Dermis microvascular lymphatic vessel endothelial cell (primary cell): ENCODE measurements around the gene SCN5A. TPM values are rescaled to one million over a fixed set of nuclear protein-coding genes. Genes with fewer than 3 reads are reported as not detected.
"Not testable (repeated sequence)": the region's sequence is repeated elsewhere in the genome, so short reads cannot be mapped to it uniquely, and the experiment has no call there.

Experiments
- DNase-seq, 2 donors: peaks; one replicate each; pipeline versions ENCODE4 v3.0.0 to v3.0.0-alpha.2; 2010; ENCODE audit warnings: low read depth in 2 of 2
- total RNA-seq: library from RNA; depleted of rRNA; stranded (reverse); fragments of >200 nt; gene quantifications from 2 replicates; pipeline ENCODE4 v1.2.1, GENCODE V29; 2014

Gene SCN5A
- total RNA-seq, 1 donor from 2014 or later = 6.2 TPM

DNA sequence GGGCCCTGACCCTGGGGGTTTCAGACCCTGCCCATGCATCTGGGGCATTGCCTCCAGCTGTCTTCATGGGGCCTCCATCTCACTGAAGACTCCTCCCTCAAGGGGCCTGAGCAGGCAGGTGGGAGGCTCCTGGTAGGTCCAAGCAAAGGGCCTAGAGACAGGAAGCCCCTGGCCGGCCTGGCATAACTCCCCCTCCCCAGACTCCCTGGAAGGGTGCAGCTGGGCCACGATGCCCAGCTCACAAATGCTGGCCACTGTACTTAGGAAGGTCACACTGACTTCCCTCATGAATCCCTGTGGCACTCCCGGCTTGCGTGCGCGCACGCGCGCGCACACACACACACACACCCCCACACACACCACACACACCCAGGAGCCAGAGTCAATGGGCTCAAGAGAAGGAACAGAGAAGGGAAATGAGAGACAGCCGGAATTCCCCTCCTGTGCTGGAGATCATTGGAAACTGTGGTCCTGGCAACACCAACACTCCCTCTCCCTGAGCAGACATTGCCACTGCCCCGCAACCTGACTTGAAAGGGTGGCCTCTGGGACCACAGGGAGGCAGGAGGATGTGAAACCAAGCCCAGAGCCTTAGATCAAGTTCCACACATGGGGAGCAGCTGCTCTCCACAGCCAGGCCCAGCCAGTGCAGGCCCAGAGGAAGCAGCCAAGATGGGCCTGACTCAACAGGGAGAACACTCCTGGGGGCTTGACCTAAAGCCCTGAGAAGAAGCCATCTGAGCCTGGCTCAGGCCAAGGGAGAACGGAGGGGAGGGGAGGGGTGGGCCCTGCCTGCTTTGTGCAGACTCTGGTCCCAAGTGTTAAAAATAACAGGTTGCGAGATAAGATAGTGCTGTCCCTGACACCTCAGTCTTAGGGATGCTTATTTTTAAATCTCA lies 69.7 kb downstream of the SCN5A start:
- DNase-seq = no peak

DNA sequence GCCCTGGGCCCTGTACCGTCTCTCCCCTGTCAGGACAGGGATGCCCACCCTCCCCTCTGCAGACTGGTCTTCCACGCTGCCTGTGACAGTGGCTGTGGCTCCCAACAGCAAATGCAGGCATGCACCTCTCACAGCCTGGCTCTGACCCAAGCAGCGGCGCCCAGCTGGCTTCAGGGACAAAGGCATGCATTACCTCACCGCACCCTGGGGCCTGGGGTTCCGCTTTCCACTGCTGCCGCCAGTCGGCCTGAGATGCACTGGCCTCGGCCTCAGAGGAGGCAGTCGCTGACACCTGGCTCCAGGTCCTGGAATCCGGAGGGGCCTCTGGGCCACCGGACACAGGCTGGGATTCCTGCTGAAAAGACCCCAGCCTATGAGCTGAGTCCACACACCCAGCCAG lies 70.3 kb downstream of the SCN5A start:
- DNase-seq = no peak

- DNase-seq = no peak
Observed at GRCh38 chr3:38578551-38578950, 70.9 kb downstream of the SCN5A start.

GRCh38 chr3:38578081-38578475 lies 71.4 kb downstream of the SCN5A start:
- no peak for DNase-seq

DNA sequence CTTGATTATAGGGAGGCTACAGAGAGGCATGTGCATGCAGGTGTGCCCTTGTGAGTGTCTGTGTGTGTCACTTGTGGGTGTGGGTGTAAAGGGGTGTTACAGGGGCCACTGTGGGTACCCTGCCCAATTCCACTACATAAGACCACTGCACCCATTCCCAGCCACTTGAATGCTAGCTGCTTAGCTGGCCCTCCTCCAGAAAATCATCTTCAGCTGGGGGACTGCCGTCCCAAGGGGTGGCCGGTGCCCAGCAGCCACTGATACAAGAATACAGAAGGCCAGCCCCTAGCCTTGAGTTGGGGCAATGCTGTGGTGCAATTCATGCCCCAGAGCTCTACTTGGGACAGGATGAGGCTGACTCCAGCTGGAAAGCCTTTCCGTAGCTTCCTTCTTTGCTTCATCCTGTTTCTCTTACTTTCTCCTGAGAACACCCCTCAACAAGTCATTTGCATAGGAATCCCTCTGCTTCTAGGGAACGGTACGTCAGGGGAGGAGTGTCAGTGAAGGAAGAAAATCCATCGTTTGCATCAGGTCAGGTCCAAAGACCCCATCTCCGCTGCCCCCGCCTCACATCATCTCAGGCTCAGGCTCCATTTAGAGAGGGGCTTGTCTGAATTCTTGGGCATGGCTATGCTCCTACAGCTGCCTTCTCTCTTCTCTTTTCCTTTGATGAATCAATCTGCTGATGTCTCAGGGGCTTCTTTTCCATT lies 72.0 kb downstream of the SCN5A start:
- no peak for DNase-seq

GRCh38 chr3:38576526-38577370 lies 72.7 kb downstream of the SCN5A start:
- DNase-seq = no peak

- DNase-seq = no peak
Observed at GRCh38 chr3:38576131-38576525, 73.4 kb downstream of the SCN5A start.

DNA sequence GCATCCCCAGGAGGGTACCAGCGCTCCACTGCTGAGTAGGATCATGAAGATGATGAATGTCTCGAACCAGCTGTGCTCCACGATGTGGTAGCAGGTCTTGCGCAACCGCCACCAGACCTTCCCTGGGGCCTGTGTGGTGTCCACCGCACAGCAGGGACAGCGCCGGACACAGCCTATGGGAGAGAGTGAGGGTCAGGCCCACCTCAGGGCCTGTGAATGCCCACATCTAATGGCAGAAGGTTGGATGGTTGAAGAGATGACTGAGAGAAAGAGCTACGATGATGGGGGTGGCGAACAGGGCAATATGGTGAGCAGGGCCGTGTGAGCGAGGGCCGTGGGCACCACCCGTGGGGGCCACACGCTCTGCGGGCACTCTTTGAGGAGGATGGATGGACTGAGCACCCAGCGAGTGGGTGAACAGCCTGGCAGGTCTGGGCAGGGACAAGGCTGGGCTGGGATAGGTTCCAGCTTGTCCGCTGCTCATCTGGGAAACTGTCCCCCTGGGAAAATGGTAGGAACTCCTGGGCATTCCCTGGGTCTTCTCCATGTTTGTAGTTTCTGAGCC lies 74.1 kb downstream of the SCN5A start:
- no peak for DNase-seq

DNA sequence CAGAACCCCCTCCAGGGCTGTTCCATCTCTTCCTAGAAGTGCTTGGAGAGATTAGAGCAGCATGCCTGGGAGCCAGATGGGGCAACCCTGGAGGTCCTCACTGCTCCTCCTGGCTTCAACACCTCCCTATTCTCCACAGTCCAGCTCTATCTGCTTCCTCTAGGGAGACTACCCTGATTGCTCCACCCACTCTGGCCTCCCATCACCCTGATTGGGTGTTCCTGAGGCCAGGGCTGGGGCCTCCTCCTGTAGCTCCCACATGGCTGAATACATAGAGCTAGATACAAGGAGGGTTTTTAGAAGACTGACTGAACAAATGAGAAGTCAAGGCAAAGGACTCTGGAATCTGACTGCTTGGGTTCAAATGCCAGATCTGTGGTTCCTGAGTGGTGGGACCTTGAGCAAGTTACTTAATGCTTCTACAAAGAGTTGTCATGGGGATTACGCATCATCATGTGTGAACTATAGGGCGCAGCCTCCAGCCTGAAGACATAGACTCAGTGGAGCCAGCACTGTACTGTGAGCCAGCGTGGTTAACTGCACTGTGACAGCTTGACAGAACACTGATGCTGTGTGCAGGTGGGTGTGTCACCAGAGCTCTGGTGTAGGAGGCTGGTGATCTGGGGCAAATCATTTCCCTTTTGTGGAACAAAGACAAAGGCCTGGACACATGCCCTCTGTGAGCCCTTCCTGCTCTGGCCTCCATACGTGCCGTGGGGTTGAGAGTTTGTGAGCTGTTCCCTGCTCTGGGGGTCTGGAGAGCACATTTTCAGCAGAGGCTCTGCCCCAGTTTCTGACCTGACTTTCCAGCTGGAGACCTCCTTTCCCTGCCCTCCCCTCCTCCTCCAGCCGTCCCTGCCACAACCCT lies 74.8 kb downstream of the SCN5A start:
- peak in 1 of 2 donors; percentile 13 for DNase-seq

GRCh38 chr3:38573556-38573955 lies 75.9 kb downstream of the SCN5A start:
- DNase-seq = no peak

GRCh38 chr3:38573111-38573510 lies 76.4 kb downstream of the SCN5A start:
- no peak for DNase-seq

GRCh38 chr3:38567498-38567897 lies 82.0 kb downstream of the SCN5A start:
- no peak for DNase-seq

DNA sequence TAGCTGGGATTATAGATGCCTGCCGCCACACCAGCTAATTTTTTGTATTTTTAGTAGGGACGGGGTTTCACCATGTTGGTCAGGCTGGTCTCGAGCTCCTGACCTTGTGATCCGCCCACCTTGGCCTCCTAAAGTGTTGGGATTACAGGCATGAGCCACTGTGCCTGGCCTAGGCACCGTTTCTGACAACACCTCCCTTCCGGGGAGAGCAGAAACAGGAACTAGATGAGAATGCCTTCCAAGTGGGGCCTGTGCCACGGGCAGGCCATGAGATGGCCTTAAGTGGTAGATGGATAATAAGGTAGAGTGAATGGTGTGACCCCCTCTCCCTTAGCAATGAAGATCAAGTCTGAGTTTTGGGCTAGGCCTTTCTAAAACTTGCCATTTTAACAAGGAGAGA lies 82.7 kb downstream of the SCN5A start:
- not testable (repeated sequence) for DNase-seq

DNA sequence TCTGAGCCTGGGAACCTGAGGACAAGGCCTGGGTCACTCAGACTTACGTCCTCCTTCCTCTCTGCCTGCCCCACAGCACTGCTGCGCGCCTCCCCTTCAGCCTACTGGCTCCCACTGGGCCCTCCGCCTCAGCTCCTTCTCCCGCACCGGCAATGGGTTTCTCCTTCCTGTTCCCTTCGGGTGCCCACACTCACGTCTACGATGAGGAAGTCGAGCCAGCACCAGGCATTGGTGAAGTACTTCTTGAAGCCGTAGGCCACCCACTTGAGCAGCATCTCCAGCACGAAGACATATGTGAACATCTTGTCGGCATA lies 83.3 kb downstream of the SCN5A start:
- no peak for DNase-seq

GRCh38 chr3:38565339-38566214 lies 83.9 kb downstream of the SCN5A start:
- DNase-seq = no peak

DNA sequence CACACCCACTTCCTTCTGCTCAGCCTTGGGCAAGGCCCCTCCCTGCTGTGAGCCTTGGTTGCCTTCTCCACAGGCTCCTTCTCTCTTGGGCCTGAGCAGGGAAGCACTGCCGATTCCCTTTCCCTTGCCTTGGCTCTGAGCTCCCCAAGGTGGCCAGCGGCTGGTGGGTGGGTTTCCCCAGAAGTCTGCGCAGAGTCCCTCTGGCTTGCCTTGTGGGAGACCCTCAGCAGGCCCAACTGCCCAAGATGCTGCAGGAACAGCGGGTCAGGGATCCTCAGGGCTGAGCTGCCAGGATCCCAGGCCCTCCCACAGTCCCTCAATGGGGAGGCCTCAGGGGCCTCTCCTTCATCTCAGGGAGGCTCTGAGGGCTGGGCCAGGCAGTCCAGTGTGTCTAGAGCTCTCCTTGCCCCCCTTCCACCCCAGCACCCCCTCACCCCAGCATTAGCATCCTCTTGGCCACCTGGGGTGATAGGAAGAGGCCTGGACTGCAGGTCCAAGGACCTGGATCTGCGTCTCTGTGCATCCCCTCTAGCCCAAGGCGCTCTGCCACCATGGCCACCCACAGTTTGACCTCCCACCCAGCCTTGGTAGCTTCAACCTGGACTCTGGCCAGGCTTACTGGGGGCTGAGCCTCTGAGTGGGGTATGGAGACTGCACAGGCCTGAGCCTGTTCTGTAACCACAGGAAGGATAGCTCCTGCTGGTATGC lies 84.7 kb downstream of the SCN5A start:
- DNase-seq = no peak

- no peak for DNase-seq
Observed at GRCh38 chr3:38563886-38564270, 85.6 kb downstream of the SCN5A start.

DNA sequence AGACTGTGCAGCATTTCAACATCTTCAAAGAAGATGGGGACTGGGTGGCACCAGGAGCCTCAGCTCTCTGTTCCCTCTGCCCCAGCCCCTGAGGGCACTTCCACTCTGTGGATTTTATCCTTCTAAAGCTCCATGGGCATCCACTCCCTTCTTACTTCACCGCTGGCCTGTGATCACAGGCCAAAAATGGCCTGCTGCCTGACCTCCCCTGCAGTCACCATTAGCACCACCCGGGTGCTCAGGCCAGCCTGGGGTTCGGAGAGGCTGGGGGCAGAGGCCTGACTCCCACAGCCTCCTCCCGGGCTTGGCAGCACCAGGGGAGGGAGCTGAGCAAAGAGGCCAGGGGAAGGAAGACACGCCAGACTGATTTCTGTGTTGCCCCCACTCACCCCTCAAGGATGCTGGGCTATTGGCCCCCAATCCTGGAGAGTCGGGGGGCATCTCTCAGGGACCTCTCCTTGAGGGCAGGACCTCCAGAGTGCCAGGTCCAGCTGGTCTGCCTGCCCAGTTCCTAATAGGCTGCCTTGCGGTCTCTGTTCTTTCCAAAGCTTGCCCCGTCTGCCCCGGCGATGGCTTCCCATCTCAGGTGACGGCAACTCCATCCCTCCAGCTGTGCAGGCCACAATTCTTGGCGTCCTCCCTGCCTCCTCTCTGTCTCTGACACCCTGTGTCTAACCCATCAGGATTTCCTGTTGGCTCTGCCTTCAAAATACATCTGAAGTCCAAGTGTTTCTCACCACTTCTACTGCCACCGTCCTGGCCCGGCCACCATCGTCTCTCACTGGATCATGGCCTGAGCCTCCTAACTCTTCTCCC lies 86.2 kb downstream of the SCN5A start:
- DNase-seq = no peak
